ENCODE measurements around the gene GHRL. TPM values are rescaled to one million over a fixed set of nuclear protein-coding genes. Genes with fewer than 3 reads are reported as not detected.
"Not testable (repeated sequence)": the region's sequence is repeated elsewhere in the genome, so short reads cannot be mapped to it uniquely, and the experiment has no call there.

The GHRL gene
- total RNA-seq, 1 experiment from 2014 or later: not detected

DNA sequence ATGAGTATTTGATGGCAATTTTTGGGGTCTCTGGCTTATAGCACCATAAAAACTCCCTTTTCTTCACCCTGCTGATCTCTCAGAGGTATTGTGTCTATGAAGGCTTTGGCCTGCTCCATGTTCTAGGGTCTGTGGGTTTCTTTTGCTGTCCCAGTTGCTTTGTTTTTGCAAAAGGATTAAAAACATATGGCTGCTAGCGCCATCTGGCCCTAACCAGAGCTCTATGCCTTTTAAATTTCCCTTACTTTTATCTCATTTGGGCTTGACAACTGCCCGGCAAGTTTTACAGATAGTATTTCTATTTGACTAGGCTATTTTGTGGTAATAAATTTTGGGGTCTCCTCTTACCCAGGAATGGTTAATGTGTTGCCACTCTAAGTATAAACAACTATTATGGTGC, 6.4 kb upstream of the GHRL start:
- H3K27ac ChIP-seq: no peak overlapping the region
- peaks cover 19% of the 10 kb centered on the region; the same call in 1 of the 2 replicates for H3F3A ChIP-seq (ENCODE audit: insufficient read depth, low read depth)
- peaks cover 21% of the 10 kb centered on the region; the same call in 1 of the 2 replicates for H3K36me3 ChIP-seq (ENCODE audit: low read depth)
- POLR2A ChIA-PET (ENCODE audit: unreplicated experiment): no interaction called here
- no peaks in the 10 kb centered on the region for H3K79me2 ChIP-seq (ENCODE audit: low read depth)
- no peaks in the 10 kb centered on the region for H3K27me3 ChIP-seq (ENCODE audit: insufficient read depth, low read depth)
- no peak overlapping the region for H3K4me2 ChIP-seq
- no peaks in the 10 kb centered on the region for H3K9me3 ChIP-seq (ENCODE audit: insufficient read depth, low read depth)
- H4K20me1 ChIP-seq (ENCODE audit: insufficient read depth): peaks cover 15% of the 10 kb centered on the region; the same call in 1 of the 2 replicates
- H3K4me3 ChIP-seq: no peak overlapping the region
- CTCF ChIA-PET: no interaction called here
- no peak for DNase-seq
- intact Hi-C loops (cut with micrococcal nuclease; ENCODE audit: unreplicated experiment): no loop called here
- TF ChIP-seq EZH2 (IDR thresholded peaks at IDR 0.05; ENCODE audit: low read depth): no peak
- TF ChIP-seq, protein P1, sequence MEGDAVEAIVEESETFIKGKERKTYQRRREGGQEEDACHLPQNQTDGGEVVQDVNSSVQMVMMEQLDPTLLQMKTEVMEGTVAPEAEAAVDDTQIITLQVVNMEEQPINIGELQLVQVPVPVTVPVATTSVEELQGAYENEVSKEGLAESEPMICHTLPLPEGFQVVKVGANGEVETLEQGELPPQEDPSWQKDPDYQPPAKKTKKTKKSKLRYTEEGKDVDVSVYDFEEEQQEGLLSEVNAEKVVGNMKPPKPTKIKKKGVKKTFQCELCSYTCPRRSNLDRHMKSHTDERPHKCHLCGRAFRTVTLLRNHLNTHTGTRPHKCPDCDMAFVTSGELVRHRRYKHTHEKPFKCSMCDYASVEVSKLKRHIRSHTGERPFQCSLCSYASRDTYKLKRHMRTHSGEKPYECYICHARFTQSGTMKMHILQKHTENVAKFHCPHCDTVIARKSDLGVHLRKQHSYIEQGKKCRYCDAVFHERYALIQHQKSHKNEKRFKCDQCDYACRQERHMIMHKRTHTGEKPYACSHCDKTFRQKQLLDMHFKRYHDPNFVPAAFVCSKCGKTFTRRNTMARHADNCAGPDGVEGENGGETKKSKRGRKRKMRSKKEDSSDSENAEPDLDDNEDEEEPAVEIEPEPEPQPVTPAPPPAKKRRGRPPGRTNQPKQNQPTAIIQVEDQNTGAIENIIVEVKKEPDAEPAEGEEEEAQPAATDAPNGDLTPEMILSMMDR (conservative IDR thresholded peaks at IDR 0.05): no peak
- no peak overlapping the region for H2AFZ ChIP-seq
- BruUV-seq (replicated peaks): no TSS peak
- H3K9me2 ChIP-seq (ENCODE audit: insufficient read depth): no peaks in the 10 kb centered on the region
- H3K4me1 ChIP-seq (replicated peaks; ENCODE audit: insufficient read depth): no peaks in the 10 kb centered on the region

DNA sequence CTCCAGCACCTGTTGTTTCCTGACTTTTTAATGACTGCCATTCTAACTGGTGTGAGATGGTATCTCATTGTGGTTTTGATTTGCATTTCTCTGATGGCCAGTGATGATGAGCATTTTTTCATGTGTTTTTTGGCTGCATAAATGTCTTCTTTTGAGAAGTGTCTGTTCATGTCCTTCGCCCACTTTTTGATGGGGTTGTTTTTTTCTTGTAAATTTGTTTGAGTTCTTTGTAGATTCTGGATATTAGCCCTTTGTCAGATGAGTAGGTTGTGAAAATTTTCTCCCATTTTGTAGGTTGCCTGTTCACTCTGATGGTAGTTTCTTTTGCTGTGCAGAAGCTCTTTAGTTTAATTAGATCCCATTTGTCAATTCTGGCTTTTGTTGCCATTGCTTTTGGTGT, 5.3 kb upstream of the GHRL start:
- Histone ChIP-seq H3F3A (ENCODE audit: insufficient read depth, low read depth) (peaks cover 13% of the 10 kb centered on the region; the same call in 1 of the 2 replicates), H4K20me1 (ENCODE audit: insufficient read depth) (peaks cover 15% of the 10 kb centered on the region; the same call in 1 of the 2 replicates), H3K36me3 (ENCODE audit: low read depth) (peaks cover 12% of the 10 kb centered on the region; the same call in 1 of the 2 replicates)
- H3K4me2 ChIP-seq; H3K9me2 ChIP-seq (ENCODE audit: insufficient read depth); H3K9me3 ChIP-seq (ENCODE audit: insufficient read depth, low read depth); H3K4me1 ChIP-seq (replicated peaks; ENCODE audit: insufficient read depth); H3K27ac ChIP-seq; DNase-seq; intact Hi-C loops (cut with micrococcal nuclease; ENCODE audit: unreplicated experiment); H3K27me3 ChIP-seq (ENCODE audit: insufficient read depth, low read depth); POLR2A ChIA-PET (ENCODE audit: unreplicated experiment); H2AFZ ChIP-seq; BruUV-seq (replicated peaks); H3K4me3 ChIP-seq; H3K79me2 ChIP-seq (ENCODE audit: low read depth): not testable (repeated sequence)
- CTCF ChIA-PET: interaction anchor here (0.7 kb wide), 1 partner anchor 549 kb away, joined by 4 read pairs; no protein-coding TSS in a partner anchor

DNA sequence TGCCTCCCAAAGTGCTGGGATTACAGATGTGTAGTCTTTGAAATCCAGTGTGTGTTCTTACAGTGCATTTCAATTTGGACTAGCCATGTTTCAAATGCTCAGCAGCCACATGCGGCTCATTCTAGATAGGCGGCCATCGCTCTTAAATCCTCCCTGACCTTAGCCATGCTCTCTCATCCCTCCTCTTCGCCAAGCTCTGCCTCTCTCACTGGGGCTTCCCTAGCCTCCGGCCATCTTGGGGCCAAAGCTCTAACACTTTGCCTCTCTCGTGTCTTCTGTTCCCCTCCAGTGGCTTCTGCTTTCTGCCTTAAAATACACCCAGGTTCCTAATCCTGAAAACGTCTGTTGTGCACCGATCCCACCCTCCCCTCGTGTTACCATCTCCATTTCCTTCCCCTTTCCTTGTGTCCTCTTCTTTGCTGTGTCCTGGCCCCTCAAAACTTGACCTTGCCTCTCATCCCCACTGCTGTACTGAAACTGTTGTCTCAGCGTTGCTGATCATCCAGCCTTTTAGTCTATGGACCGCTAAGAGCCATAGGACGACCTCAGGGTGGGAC, 1.4 kb upstream of the GHRL start:
- no peaks in the 10 kb centered on the region for H3K79me2 ChIP-seq (ENCODE audit: low read depth)
- no peaks in the 10 kb centered on the region for H4K20me1 ChIP-seq (ENCODE audit: insufficient read depth)
- no peak overlapping the region for H2AFZ ChIP-seq
- no peaks in the 10 kb centered on the region for H3K9me3 ChIP-seq (ENCODE audit: insufficient read depth, low read depth)
- H3K27me3 ChIP-seq (ENCODE audit: insufficient read depth, low read depth): no peaks in the 10 kb centered on the region
- no peaks in the 10 kb centered on the region for H3K4me1 ChIP-seq (replicated peaks; ENCODE audit: insufficient read depth)
- no peak for DNase-seq
- BruUV-seq (replicated peaks): no TSS peak
- TF ChIP-seq, protein P1 (conservative IDR thresholded peaks at IDR 0.05): no peak
- TF ChIP-seq EZH2 (IDR thresholded peaks at IDR 0.05; ENCODE audit: low read depth): no peak
- ChIA-PET CTCF (no interaction called here), POLR2A (ENCODE audit: unreplicated experiment) (no interaction called here)
- no peak overlapping the region for H3K4me3 ChIP-seq
- H3F3A ChIP-seq (ENCODE audit: insufficient read depth, low read depth): peaks cover 3% of the 10 kb centered on the region; the same call in 1 of the 2 replicates
- intact Hi-C loops (cut with micrococcal nuclease; ENCODE audit: unreplicated experiment): no loop called here
- H3K4me2 ChIP-seq: no peak overlapping the region
- H3K27ac ChIP-seq: no peak overlapping the region
- H3K9me2 ChIP-seq (ENCODE audit: insufficient read depth): no peaks in the 10 kb centered on the region
- H3K36me3 ChIP-seq (ENCODE audit: low read depth): peaks cover 3% of the 10 kb centered on the region; the same call in 1 of the 2 replicates

DNA sequence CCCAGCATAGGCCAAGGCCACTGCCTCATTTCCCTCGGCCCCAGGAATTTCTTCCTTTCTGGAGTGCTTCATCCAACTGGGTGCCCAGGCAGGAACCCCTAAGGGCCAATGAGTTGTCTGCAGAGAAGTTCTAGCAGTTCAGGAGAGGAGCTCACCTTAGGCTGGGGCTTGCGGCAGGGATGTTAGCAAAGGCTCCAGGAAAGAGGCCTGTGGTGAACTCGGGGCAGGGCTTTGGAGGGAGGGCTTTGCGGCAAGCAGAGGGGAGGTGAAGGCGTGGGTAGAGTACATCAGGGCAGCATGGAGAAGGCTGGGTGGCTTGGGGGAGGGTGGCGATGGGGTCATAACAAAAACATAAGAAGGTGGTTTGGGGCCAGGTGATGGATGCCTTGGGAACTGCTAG, 1.1 kb downstream of the GHRL start:
- no peak for TF ChIP-seq EZH2 (IDR thresholded peaks at IDR 0.05; ENCODE audit: low read depth)
- TF ChIP-seq, protein P1 (conservative IDR thresholded peaks at IDR 0.05): no peak
- Histone ChIP-seq H3K4me1 (replicated peaks; ENCODE audit: insufficient read depth) (no peaks in the 10 kb centered on the region), H3K4me3 (no peak overlapping the region), H3K27me3 (ENCODE audit: insufficient read depth, low read depth) (no peaks in the 10 kb centered on the region), H3K4me2 (no peak overlapping the region), H3K27ac (no peak overlapping the region), H3K9me3 (ENCODE audit: insufficient read depth, low read depth) (no peaks in the 10 kb centered on the region), H3F3A (ENCODE audit: insufficient read depth, low read depth) (peaks cover 3% of the 10 kb centered on the region; the same call in 1 of the 2 replicates), H4K20me1 (ENCODE audit: insufficient read depth) (no peaks in the 10 kb centered on the region), H3K79me2 (ENCODE audit: low read depth) (no peaks in the 10 kb centered on the region), H2AFZ (no peak overlapping the region), H3K36me3 (ENCODE audit: low read depth) (peaks cover 3% of the 10 kb centered on the region; the same call in 1 of the 2 replicates), H3K9me2 (ENCODE audit: insufficient read depth) (no peaks in the 10 kb centered on the region)
- intact Hi-C loops (cut with micrococcal nuclease; ENCODE audit: unreplicated experiment): no loop called here
- no peak for DNase-seq
- BruUV-seq (replicated peaks): no TSS peak
- CTCF ChIA-PET: no interaction called here
- POLR2A ChIA-PET (ENCODE audit: unreplicated experiment): no interaction called here

Data from PC-9 (cell line).